H1 (cell line): ENCODE measurements around the gene SMARCC2. TPM values are rescaled to one million over a fixed set of nuclear protein-coding genes. Genes with fewer than 3 reads are reported as not detected.

Source experiments
- ATF2 ChIP-seq: IDR thresholded peaks from 2 replicates; pipeline ENCODE4 v1.6.1; 2012; ENCODE audit warnings: low read length, inconsistent platforms
- BACH1 ChIP-seq: IDR thresholded peaks from 2 replicates; pipeline ENCODE4 v1.6.1; 2012; ENCODE audit warnings: low read length, improper control_type of control experiment
- CBX5 ChIP-seq: fragments of 300-800, 300-1000 bp; sonication (generic); IDR thresholded peaks from 2 replicates; pipeline ENCODE4 v1.7.1; 2016; ENCODE audit warnings: antibody characterized with exemption, low read length, low read depth
- CEBPB ChIP-seq: IDR thresholded peaks from 2 replicates; pipeline ENCODE4 v1.6.1; 2012; ENCODE audit warnings: low read depth, low read length
- CHD1 ChIP-seq: IDR thresholded peaks from 2 replicates; pipeline ENCODE4 v1.6.1; 2012; ENCODE audit warnings: low read depth, low read length, improper control_type of control experiment
- EZH2 ChIP-seq: fragments of 200-600 bp; sonication (generic); IDR thresholded peaks from 2 replicates; pipeline ENCODE4 v1.7.1; 2012; ENCODE audit warnings: low read depth, mild to moderate bottlenecking, moderate library complexity, low read length, inconsistent platforms; ENCODE audit not compliant: severe bottlenecking
- HDAC2 ChIP-seq, 2 experiments: fragments of 300-600 bp in 1 of 2; sonication (generic) in 1 of 2; IDR thresholded peaks; 2 replicates each; pipeline ENCODE4 v1.6.1; 2011 to 2012; ENCODE audit warnings: low read depth in 2 of 2, low read length in 2 of 2, mild to moderate bottlenecking in 2 of 2, moderate library complexity in 2 of 2, borderline replicate concordance in 1 of 2, inconsistent platforms in 1 of 2
- HDAC6 ChIP-seq: IDR thresholded peaks from one replicate; pipeline ENCODE4 v1.7.1; 2012; ENCODE audit warnings: low read depth, mild to moderate bottlenecking, inconsistent platforms, low read length, moderate library complexity
- KDM1A ChIP-seq: fragments of 200-600, 300-600 bp; sonication (generic); IDR thresholded peaks from 2 replicates; pipeline ENCODE4 v1.7.1; 2016; ENCODE audit warnings: mild to moderate bottlenecking, low read length, borderline replicate concordance
- MAX ChIP-seq: IDR thresholded peaks from 2 replicates; pipeline ENCODE4 v1.6.1; 2012; ENCODE audit warnings: inconsistent platforms
- NANOG ChIP-seq: IDR thresholded peaks from 2 replicates; pipeline ENCODE4 v1.6.1; 2011; ENCODE audit warnings: low read length, low read depth, mild to moderate bottlenecking, inconsistent platforms; ENCODE audit not compliant: insufficient read depth, poor library complexity, severe bottlenecking
- RAD21 ChIP-seq, 2 experiments: IDR thresholded peaks in 1 of 2; conservative IDR thresholded peaks in 1 of 2; 2 replicates each; pipeline ENCODE4 v1.6.1; 2011; ENCODE audit warnings: low read depth in 2 of 2, low read length in 2 of 2, improper control_type of control experiment in 1 of 2, inconsistent platforms in 1 of 2, mild to moderate bottlenecking in 1 of 2, moderate library complexity in 1 of 2
- RBBP5 ChIP-seq: IDR thresholded peaks from 2 replicates; pipeline ENCODE4 v1.7.1; 2012; ENCODE audit warnings: low read depth, mild to moderate bottlenecking, inconsistent platforms, low read length, moderate library complexity, borderline replicate concordance
- RFX5 ChIP-seq: IDR thresholded peaks from 2 replicates; pipeline ENCODE4 v1.6.1; 2011; ENCODE audit warnings: low read depth, low read length, improper control_type of control experiment, borderline replicate concordance
- SAP30 ChIP-seq: fragments of 300-600 bp; sonication (generic); IDR thresholded peaks from 2 replicates; pipeline ENCODE4 v1.7.1; 2012; ENCODE audit warnings: low read length, moderate library complexity, mild to moderate bottlenecking, inconsistent platforms; ENCODE audit not compliant: insufficient read depth, insufficient replicate concordance
- SP1 ChIP-seq: IDR thresholded peaks from 2 replicates; pipeline ENCODE4 v1.6.1; 2011; ENCODE audit warnings: low read depth, low read length
- SP4 ChIP-seq: IDR thresholded peaks from 2 replicates; pipeline ENCODE4 v1.6.1; 2012; ENCODE audit warnings: low read length, inconsistent platforms
- SRF ChIP-seq: IDR thresholded peaks from 2 replicates; pipeline ENCODE4 v1.6.1; 2011; ENCODE audit warnings: mild to moderate bottlenecking, low read depth, low read length, moderate library complexity
- SUZ12 ChIP-seq: fragments of 200-600 bp; sonication (generic); IDR thresholded peaks from 2 replicates; pipeline ENCODE4 v1.6.1; 2012; ENCODE audit warnings: mild to moderate bottlenecking, inconsistent platforms, low read length, moderate library complexity, mixed read lengths
- TAF1 ChIP-seq: IDR thresholded peaks from 2 replicates; pipeline ENCODE4 v1.6.1; 2011; ENCODE audit warnings: mild to moderate bottlenecking, low read depth, low read length
- TAF7 ChIP-seq: optimal IDR thresholded peaks from 2 replicates; pipeline ENCODE3; 2011; ENCODE audit warnings: low read depth, mild to moderate bottlenecking, inconsistent platforms, low read length, moderate library complexity, borderline replicate concordance
- polyA plus RNA-seq, 7 experiments: library from polyadenylated mRNA; depleted of rRNA in 3 of 7; stranded (reverse) in 5 of 7; unstranded in 2 of 7; fragments of >200 nt in 5 of 7; fragments of 200-250 nt in 2 of 7; gene quantifications; 1 replicate in 5 of 7; 2 replicates in 1 of 7; 4 replicates in 1 of 7; pipeline versions ENCODE4 v1.2.1 to v1.2.3, GENCODE V29; 2011 to 2013; ENCODE audit warnings: missing spikeins in 2 of 7, mixed read lengths in 2 of 7
- total RNA-seq: library from RNA; stranded (reverse); fragmentation: NEBNext Ultra II Directional; extraction: Animal tissue kit (Norgen Biotek cat#: 25700); gene quantifications from 2 replicates; pipeline ENCODE4 v1.2.1, GENCODE V29; 2021

SMARCC2 gene
- total and polyA plus RNA-seq, 2 of the 8 experiments (the other 6 are each of a cell fraction or from before 2014, with no cell fraction given), result 33.9 to 78.5 TPM

- TF ChIP-seq SRF, result no peak
- TF ChIP-seq RFX5, result no peak
- 0 out of 2 replicates have a peak, but pooled peaks have one; percentile 9 for TF ChIP-seq SP4
- TF ChIP-seq CHD1, result 0 out of 2 replicates have a peak, but pooled peaks have one; percentile 44
- no peak for TF ChIP-seq ATF2
- TF ChIP-seq CBX5, result no peak
- TF ChIP-seq HDAC2 (IDR thresholded peaks at IDR 0.05; ENCODE audit: borderline replicate concordance in 1 of 2, low read depth in 2 of 2, low read length in 2 of 2), result 0 out of 4 replicates have a peak, but pooled peaks of 1 of the 2 experiments have one; percentile 41
- TF ChIP-seq EZH2, result no peak
- TF ChIP-seq TAF1, result peak; percentile 64
- 0 out of 2 replicates have a peak, but pooled peaks have one; percentile 10 for TF ChIP-seq BACH1
- TF ChIP-seq SUZ12, result no peak
- TF ChIP-seq HDAC6, result no peak
- TF ChIP-seq RAD21 (IDR thresholded peaks at IDR 0.05 in 1 of 2, conservative IDR thresholded peaks at IDR 0.05 in 1 of 2; ENCODE audit: low read depth in 2 of 2, low read length in 2 of 2), result 0 out of 4 replicates have a peak, but pooled peaks of 1 of the 2 experiments have one; percentile 7
- TF ChIP-seq CEBPB, result no peak
- peak; percentile 44 for TF ChIP-seq TAF7
- TF ChIP-seq SAP30, result no peak
- peak; percentile 83 for TF ChIP-seq MAX
- TF ChIP-seq SP1, result peak; percentile 65; the same call in 1 of the 2 replicates
- no peak for TF ChIP-seq KDM1A
- no peak; the same call in 1 of the 2 replicates for TF ChIP-seq RBBP5
- no peak for TF ChIP-seq NANOG
Observed at GRCh38 chr12:56157201-56158028, 31.9 kb downstream of the SMARCC2 start (continued).
